Measurements from ENCODE around the gene KRT37.
"Not testable (repeated sequence)": the region's sequence is repeated elsewhere in the genome, so short reads cannot be mapped to it uniquely, and the experiment has no call there.

The KRT37 gene

GRCh38 chr17:41434415-41434814 is 10.0 kb upstream of the KRT37 start:
- no peak for DNase-seq (ENCODE audit: low read depth in 2 of 2)

GRCh38 chr17:41434005-41434404 is 9.6 kb upstream of the KRT37 start:
- DNase-seq (ENCODE audit: low read depth in 2 of 2) = no peak

GRCh38 chr17:41433586-41433985 is 9.2 kb upstream of the KRT37 start:
- no peak for DNase-seq (ENCODE audit: low read depth in 2 of 2)

GRCh38 chr17:41430376-41430775 is 6.0 kb upstream of the KRT37 start:
- not testable (repeated sequence) for DNase-seq (ENCODE audit: low read depth in 2 of 2)

GRCh38 chr17:41429667-41430066 is 5.3 kb upstream of the KRT37 start:
- no peak for DNase-seq (ENCODE audit: low read depth in 2 of 2)

GRCh38 chr17:41428591-41429291 is 4.4 kb upstream of the KRT37 start:
- DNase-seq (ENCODE audit: low read depth in 2 of 2) = no peak

GRCh38 chr17:41422586-41422985 is 1.8 kb downstream of the KRT37 start:
- DNase-seq (ENCODE audit: low read depth in 2 of 2) = not testable (repeated sequence)

- no peak for DNase-seq (ENCODE audit: low read depth in 2 of 2)
Observed at GRCh38 chr17:41421617-41422016, 2.8 kb downstream of the KRT37 start.

- no peak for DNase-seq (ENCODE audit: low read depth in 2 of 2)
Observed at GRCh38 chr17:41421116-41421515, 3.3 kb downstream of the KRT37 start.

GRCh38 chr17:41420134-41420533 is 4.3 kb downstream of the KRT37 start:
- DNase-seq (ENCODE audit: low read depth in 2 of 2) = no peak

- DNase-seq (ENCODE audit: low read depth in 2 of 2) = no peak
Observed at GRCh38 chr17:41419716-41420115, 4.7 kb downstream of the KRT37 start.

GRCh38 chr17:41418116-41418860 is 6.1 kb downstream of the KRT37 start:
- DNase-seq (ENCODE audit: low read depth in 2 of 2) = no peak

GRCh38 chr17:41417576-41418015 is 6.8 kb downstream of the KRT37 start:
- DNase-seq (ENCODE audit: low read depth in 2 of 2) = no peak

GRCh38 chr17:41417127-41417526 is 7.3 kb downstream of the KRT37 start:
- DNase-seq (ENCODE audit: low read depth in 2 of 2) = no peak

GRCh38 chr17:41416479-41416878 is 7.9 kb downstream of the KRT37 start:
- no peak for DNase-seq (ENCODE audit: low read depth in 2 of 2)

GRCh38 chr17:41415833-41416335 is 8.5 kb downstream of the KRT37 start:
- no peak for DNase-seq (ENCODE audit: low read depth in 2 of 2)

GRCh38 chr17:41415411-41415810 is 9.0 kb downstream of the KRT37 start:
- no peak for DNase-seq (ENCODE audit: low read depth in 2 of 2)

- DNase-seq (ENCODE audit: low read depth in 2 of 2) = no peak
Observed at GRCh38 chr17:41413982-41414381, 10.4 kb downstream of the KRT37 start.

GRCh38 chr17:41413353-41413957 is 10.9 kb downstream of the KRT37 start:
- no peak for DNase-seq (ENCODE audit: low read depth in 2 of 2)

GRCh38 chr17:41411072-41411840 is 13.1 kb downstream of the KRT37 start:
- DNase-seq (ENCODE audit: low read depth in 2 of 2) = no peak

- DNase-seq (ENCODE audit: low read depth in 2 of 2) = no peak
Observed at GRCh38 chr17:41407226-41407625, 17.2 kb downstream of the KRT37 start.

- no peak for DNase-seq (ENCODE audit: low read depth in 2 of 2)
Observed at GRCh38 chr17:41406205-41406604, 18.2 kb downstream of the KRT37 start.

Data from activated CD8-positive, alpha-beta memory T cell treated with anti-CD3 and anti-CD28 coated beads for 4 hours (primary cell).